Measurements from ENCODE around the gene SELP.
"Not testable (repeated sequence)": the region's sequence is repeated elsewhere in the genome, so short reads cannot be mapped to it uniquely, and the experiment has no call there.

The SELP gene

DNA sequence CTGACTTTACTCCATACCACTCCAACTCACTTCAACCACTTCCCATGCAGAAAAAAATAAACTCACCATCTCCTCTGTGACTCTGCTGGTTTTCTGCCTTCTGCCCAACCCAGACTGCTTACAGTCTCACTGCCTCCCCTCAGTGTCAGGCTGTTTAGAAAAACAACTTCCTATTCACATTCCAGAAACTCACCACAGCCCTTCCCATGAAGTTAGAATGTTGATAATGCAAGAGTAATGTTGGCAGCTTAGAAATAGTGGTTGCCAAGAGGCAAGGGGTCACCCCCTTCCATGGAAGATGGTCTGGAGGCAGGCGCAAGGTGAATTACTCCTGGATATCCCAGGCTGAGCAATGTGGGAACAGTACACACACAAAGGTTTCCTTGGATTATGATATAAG, at the start of gene SELP:
TSS of gene SELP (minus strand) at position 119 of the 400 bp plus-strand sequence. CDS start at position 69, 50 bp downstream.
- DNase-seq = no peak

- DNase-seq = no peak
Observed at GRCh38 chr1:169679692-169680091, 49.8 kb upstream of the SELP start.

DNA sequence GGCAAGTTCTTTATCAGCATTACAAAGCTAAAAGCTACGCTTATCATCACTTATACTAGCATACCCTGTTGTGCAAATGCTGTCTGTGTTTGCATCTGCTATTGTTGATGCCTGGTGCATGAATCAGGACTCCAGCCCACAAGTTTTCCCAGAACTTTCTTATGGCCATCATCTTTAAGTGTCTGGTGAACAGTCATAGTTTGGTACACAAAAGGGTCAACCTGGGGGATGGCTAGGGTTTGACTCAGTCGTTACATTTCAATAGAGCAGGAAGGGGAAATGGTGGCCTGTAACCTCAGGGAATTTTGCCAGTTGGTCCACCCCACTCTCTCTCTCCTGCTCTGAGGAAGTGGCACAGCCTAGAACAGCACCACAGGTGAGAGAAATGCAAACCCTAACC, 46.1 kb upstream of the SELP start:
- no peak for DNase-seq

- no peak for DNase-seq
Observed at GRCh38 chr1:169670836-169671235, 40.9 kb upstream of the SELP start.

DNA sequence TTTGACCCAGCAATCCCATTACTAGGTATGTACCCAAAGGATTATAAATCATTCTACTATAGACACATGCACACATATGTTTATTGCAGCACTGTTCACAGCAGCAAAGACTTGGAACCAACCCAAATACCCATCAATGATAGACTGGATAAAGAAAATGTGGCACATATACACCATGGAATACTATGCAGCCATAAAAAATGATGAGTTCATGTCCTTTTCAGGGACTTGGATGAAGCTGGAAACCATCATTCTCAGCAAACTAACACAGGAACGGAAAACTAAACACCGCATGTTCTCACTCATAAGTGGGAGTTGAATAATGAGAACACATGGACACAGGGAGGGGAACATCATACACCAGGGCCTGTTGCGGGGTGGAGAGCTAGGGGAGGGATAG, 40.3 kb upstream of the SELP start:
- DNase-seq = not testable (repeated sequence)

GRCh38 chr1:169667699-169668596, 38.0 kb upstream of the SELP start:
- DNase-seq = not testable (repeated sequence)

- not testable (repeated sequence) for DNase-seq
Observed at GRCh38 chr1:169667227-169667639, 37.3 kb upstream of the SELP start.

- DNase-seq = not testable (repeated sequence)
Observed at GRCh38 chr1:169662680-169663079, 32.8 kb upstream of the SELP start.

- DNase-seq = not testable (repeated sequence)
Observed at GRCh38 chr1:169661066-169661465, 31.1 kb upstream of the SELP start.

GRCh38 chr1:169658777-169659176, 28.9 kb upstream of the SELP start:
- not testable (repeated sequence) for DNase-seq

GRCh38 chr1:169653873-169654272, 23.9 kb upstream of the SELP start:
- no peak for DNase-seq

- DNase-seq = no peak
Observed at GRCh38 chr1:169651035-169651434, 21.1 kb upstream of the SELP start.

- no peak for DNase-seq
Observed at GRCh38 chr1:169650551-169650950, 20.6 kb upstream of the SELP start.

DNA sequence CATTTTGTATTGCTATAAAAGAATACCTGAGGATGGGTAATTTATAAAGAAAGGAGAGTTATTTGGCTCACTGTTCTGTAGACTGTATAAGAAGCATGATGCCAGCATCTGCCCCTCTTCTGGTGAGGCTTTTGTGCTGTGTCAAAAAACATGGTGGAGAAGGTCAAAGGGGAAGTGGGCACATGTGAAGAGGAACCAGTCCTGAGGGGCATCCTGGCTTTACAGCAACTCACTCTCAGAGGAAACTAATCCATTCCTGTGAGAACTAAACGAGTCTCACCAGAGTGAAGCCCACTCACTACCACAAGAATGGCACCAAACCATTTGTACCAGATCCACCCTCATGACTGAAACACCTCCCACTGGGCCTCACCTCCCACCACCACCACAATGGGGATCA, 18.8 kb upstream of the SELP start:
- no peak for DNase-seq

GRCh38 chr1:169648187-169648586, 18.3 kb upstream of the SELP start:
- DNase-seq = no peak

GRCh38 chr1:169647512-169647911, 17.6 kb upstream of the SELP start:
- no peak for DNase-seq

DNA sequence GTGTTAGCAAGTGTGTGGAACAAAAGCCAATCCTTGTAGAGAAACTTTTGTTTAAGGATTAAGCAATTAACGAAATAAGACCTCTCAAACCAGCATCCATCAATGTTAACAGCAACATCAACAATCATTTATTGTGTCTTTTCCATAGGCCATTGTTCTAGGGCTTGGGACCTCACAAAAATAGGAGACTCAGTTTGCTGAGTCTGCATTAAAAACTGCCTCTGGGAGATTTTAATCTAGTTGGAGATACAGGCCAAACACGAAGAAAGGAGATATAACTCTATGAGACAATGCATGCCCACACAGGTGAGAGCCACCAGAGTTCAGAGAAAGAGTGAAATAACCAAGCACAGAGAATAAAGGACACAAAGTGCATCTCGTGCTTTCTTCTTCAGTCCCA, 14.4 kb upstream of the SELP start:
- no peak for DNase-seq

DNA sequence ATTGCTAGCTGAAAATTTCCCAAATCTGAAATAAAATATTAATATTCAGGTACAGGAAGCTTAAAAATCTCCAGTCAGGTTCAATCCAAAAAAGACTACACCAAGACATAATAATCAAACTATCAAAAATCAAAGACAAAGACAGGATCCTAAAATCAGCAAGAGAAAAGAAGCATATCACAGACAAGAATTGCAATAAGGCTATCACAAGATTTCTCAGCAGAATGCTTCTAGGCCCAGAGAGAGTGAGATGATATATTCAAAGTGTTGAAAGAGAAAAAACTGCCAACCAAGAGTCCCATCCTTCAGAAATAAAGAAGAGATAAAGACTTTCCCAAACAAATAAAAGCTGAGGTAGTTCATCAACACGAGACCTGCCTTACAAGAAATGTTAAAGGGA, 5.0 kb upstream of the SELP start:
- no peak for DNase-seq

GRCh38 chr1:169634145-169634544, 4.2 kb upstream of the SELP start:
- no peak for DNase-seq

- DNase-seq = no peak
Observed at GRCh38 chr1:169631249-169631648, 1.3 kb upstream of the SELP start.

DNA sequence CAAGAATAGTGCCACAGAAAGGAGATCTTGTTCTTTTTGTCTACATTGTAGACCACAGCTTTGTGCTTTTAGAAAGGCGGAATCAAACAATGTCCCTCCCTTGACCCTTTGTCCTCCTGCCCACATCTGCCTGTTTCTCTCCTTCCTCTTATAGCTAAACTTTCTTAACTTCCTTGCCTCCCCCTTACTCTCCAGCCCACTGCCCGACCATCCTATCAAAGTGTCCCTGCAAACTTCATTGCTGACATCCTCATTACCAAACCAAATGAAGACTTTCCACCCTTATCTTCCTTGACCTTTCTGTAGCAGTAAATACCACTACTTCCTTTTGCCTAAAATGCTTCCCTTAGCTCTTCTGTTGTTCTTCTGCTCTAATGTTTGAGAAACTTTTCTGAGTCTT, 5.0 kb downstream of the SELP start:
- no peak for DNase-seq

DNA sequence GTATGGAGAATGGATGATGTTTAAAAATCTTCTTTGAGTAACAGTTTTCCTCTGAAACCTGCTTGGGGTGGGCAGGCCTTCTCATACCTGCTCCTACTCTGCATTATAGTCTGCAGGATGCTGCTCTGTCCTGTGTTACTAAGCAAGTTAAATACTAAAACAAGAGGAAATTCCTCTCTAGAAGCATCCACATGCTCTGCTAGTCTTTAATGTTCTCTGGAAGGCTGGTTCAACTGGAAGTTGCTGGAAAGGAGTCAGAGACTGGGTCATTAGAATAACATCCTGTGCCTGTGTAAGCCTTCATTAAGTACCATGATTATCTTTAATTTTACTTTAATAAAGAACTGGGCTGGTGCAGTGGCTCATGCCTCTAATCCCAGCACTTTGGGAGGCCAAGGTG, 5.8 kb downstream of the SELP start:
- DNase-seq = no peak

DNA sequence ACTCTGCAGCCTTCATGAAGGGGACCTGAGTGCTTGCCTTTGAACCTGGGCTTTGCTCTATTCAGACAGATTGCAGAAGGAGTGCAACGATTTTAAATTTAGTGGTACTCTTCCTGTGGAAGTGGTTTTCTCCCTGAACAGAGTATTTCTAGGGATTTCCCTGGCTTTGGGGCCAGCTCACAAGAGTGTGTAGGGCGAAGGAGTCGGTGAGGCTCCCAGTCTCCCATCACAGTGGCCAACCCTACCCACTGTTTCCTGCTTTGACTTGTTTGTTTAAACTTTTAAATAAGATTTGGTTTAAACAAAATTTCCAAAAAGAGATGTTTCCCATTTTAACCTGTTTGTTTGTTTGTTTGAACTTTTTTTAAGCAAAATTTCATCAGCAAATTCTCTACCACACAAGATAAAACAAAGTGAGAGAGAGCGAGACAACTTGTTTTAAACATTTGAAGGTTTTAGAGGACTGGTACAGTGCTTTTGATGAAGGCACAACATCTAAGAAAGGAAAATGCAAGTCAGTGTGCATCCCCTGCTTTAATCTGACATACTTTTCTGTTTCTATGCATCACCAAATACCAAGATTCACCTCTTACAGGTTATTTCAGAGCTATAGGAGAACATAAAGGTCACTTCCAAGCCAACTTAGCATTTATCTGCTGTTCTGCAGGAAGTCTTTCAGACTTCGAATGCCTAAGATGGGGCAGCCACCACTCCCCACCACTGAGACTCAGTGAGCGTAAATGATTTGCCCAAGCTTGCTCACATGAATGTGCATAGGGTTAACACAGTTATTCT, 6.6 kb downstream of the SELP start:
- DNase-seq = no peak

DNA sequence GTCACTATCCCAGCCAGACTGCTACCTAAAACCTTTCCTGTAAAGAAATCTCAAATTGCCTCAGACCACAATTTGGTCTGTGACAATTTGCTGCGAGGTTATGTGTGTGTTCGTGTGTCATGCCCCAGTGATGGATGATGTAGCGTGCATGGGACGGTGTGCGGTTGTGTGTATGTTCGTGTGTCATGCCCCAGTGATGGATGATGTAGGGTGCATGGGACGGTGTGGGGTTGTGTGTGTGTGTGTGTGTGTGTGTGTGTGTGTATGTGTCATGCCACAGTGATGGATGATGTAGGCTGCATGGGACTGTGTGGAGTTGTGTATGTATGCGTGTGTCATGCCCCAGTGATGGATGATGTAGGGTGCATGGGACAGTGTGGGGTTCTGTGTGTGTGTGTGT, 9.4 kb downstream of the SELP start:
- DNase-seq = no peak

All from cortex of kidney (tissue), 1 donor.